GM20431 (cell line): ENCODE data around the gene CNGA2.

Source experiments
- in situ Hi-C: fragments of 300-500 bp; cut with MseI, MboI; formaldehyde crosslinking; loops from one replicate; pipeline ENCODE4 v1.15.0; 2020; ENCODE audit warnings: low sequenced_read_pairs; ENCODE audit not compliant: unreplicated experiment

Gene CNGA2

DNA sequence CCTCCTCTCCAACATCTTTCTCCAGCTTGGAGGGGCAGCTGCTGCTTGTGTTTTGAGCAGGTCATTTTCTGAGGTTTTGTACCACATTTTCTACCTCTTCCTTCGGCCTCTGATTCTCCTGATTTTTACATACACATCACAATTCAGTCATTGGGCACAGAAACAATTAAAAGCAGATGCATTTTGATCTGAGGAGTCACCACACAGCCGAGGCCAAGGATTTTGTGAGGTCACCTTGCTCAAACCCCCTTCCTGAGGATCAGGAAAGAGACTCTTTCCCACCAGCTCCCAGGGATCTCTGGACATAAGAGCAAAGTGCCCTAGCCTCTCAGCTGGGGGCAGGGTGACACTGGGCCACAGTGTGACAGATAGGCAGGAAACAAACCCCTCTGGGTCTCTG is 24.1 kb upstream of the CNGA2 start:
- in situ Hi-C loops: no loop called here

DNA sequence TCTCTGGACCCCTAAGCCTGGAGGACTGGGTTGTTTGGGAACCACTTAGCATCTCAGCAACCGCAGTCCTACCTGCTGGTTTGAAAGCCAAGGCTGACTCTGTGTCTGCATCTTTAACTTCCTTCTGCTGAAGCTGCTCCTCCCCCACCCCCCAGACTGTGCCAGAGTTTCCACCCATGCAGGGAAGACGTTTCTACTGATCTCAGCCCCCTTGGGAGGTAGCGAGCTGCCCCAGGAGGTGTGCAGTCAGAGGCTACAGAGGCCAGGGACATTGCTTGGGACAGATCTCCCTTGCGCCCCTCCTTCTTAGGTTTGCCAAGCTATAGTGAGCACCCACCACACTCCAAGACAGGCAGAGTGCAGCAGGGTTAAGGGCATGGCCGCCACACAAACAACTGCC is 23.4 kb upstream of the CNGA2 start:
- in situ Hi-C loops: no loop called here

DNA sequence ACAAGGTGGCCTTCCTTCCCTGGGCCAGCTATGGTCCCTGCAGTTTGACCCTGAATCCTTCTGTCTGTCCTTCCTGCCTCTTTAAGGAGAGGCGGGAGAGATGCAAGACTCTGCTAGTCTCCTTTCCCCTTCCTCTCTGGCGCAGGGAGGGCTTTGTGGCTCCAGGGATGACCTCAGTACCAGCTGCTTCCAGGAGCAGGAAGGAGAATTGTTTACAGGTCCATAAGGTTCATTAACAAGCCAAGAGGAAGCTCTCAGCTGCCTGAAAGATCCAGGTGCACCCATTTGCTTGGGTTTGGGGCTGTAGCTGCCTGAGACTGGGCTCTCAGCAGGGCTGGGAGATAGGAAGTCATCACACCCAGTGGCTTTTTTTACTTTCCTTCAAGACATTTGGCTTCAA is 22.8 kb upstream of the CNGA2 start:
- in situ Hi-C loops: no loop called here

DNA sequence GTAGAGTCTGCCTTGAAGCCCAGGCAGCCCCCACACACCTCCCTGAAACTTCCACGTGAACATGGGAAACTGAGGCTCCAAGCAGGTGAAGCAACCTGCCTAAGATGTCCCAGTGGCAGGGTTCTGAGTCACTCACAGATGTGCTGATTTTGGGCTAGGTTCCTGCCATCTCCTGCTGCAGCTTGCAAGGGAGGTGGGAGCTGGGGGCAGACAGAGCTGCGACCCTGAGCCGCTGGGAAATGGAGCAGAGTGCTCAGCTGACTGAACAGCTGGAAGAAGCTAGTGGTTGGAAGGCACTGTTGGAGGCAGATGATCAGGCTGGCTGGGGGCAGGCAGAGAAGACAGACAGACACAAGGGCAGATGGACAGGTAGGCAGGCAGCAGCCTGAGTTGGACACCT is 22.3 kb upstream of the CNGA2 start:
- in situ Hi-C loops: no loop called here

DNA sequence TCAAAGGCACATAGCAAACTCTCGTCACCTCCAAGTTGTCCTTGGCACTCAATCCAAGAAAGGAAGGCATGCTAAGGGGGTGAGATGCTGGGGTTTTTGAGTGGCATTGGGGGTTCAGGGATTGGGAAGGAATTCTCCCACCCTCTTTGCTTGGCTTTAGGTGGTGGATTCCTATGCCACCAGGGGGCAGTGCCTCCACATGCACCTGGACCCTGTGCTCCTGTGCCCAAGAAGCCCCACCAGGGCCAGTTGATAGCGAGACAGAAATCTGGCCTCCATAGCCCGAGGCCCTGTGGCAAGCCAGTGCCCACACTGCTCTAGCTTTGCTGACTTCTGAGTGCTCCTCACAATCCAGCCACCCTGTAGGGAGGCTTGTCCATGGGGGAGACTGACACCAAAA is 20.7 kb upstream of the CNGA2 start:
- in situ Hi-C loops: no loop called here

DNA sequence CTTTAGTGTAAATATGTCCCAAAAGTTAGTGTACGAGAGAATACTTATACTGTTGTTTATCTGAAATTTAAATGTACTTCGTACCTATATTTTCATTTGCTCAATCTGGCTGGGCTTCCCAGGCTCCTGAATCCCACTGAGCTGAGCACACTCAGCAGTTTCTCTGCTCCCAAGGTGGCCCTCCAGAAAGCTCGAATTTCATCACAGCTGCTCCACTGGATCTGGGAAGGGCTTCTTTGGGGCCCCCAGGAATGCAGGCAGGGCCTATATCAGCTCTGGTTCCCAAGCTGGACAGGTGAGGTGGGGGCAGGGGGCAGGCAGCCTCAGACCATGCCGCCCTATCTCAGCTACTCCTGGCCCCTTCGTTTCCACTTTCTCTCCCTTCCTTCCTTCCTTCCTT is 20.2 kb upstream of the CNGA2 start:
- in situ Hi-C loops: no loop called here

DNA sequence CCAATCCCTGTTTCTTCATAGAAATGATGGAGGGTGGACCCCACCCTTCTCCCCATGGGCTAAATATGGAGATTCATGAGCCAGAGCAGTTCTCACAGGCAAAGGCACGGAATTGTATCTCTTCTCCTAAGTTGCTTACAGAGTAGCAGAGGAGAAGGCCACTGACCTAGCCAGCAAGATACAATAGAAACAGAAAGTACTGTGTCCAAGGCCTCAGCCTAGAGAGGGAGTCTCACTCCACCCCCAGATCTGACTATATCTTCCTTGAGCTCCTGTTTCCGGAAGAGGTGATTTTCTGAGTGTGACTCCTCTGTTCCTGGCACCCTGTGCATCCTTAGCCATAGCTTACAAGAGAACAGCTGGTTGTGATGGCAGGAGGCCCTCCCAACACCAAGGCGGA is 18.8 kb upstream of the CNGA2 start, which contains the start of gene FATE1:
TSS of gene FATE1 (plus strand) at position 284 of the 400 bp plus-strand sequence. CDS start at position 369, 85 bp downstream.
- in situ Hi-C loops: no loop called here

DNA sequence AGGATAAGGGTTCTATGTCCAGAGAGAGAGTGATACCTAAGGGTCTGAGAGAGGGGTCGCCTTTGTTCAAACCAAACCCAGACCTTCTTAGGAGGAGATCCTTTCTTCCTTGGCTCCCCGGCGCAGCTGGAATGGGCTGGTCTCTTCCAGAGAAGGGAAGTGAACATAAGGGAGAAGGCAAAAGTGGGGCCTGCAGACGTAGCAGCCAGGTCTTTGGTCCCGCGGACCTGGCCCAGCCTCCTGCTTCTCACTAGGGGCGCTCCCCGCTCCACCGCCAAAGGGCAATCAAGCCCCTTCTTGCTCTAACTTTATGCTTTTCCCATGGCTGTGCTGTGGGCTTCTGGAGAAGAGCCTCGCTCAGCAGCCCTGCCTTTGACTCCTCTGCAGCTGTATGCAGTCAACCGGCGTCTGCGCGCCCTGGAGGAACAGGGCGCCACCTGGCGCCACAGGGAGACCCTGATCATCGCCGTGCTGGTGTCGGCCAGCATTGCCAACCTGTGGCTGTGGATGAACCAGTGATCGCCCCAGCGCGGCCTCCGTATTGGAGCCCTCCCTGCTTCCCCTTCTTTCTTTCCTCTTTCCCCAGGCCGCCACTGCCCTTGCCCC is 12.2 kb upstream of the CNGA2 start:
- in situ Hi-C loops: no loop called here

DNA sequence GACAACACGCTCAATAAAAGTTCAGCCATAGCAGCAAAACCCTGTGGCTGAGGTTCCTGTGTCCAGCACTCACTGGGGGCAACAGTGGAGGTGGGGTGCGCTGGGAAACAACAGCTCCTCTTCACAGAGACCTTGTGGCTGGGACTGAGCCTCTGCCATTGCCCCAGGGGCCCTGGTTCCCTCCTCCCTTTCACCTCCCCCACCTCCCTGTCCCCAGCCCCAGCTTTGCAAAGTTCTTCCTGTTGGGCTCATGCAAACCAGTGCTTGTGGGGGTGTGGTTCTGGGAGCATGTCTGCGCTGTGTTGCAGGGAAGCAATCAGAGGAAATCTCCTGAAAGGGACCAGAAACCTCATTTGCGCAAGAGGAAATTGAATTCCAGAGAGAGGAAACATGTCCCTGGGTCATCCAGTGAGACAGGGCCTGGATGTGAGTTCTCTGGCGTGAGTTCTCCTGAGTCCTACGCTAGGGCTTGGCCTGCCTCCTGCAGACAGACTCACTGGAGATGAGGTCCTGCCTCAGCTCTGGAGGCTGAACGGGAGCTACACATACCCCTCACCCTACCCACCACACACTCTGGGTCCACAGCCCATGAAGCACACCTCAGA is 11.3 kb upstream of the CNGA2 start:
- in situ Hi-C loops: no loop called here

DNA sequence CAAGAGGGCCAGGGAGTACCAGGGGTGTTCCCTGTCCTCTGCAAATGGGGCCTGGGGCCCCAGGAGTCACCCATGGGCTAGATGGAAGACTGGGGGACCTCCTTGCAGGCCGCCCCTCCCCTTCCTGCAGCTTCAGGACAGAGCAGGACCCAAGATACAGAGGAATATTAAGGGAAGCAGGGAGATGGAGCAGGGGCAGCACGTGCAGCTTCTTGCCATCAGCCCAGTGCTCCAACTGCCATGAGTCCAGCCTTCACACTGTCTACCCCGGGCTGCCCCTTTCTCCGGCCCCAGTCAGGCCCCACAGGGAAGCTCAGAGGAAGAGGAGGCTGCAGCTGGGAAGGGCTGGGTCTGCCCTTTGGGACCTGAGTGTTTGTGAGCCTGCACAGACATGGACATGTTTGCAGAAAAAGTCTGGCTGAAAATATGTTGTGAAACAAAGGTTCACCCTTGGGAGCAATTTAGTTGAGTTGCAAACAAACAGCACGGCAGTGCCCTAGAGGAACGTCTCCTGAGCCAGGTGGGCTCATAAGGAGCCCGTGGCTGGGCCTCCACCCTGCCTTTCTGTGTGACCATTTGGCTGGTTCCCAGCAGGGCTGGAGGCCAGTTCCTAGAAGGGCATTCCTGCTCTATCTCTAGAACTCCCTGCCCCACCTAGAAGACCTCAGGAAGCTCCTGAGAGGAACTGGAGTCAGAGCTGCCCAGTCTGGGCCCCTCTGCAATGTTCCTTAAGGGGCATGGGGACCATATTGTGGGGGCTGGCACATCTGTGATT is 9.8 kb upstream of the CNGA2 start:
- in situ Hi-C loops: loop anchor here (25.0 kb wide), 1 partner anchor 1088 kb away; no protein-coding TSS in a partner anchor

DNA sequence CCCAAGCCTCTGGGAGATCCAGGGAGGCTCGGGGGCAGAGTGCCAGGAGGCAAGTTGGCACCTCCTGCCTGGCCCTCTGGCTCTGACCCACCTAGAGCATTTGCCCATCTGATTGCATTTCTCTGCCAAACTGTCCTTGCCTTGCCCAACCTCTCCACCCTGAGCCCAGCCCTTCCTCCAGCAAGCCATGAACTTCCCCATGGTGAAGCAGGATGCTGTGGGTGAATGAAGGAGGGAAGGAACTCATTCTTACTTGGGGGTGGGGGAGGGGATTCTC is 9.3 kb upstream of the CNGA2 start:
- in situ Hi-C loops: loop anchor here (25.0 kb wide), 1 partner anchor 1087 kb away; no protein-coding TSS in a partner anchor

DNA sequence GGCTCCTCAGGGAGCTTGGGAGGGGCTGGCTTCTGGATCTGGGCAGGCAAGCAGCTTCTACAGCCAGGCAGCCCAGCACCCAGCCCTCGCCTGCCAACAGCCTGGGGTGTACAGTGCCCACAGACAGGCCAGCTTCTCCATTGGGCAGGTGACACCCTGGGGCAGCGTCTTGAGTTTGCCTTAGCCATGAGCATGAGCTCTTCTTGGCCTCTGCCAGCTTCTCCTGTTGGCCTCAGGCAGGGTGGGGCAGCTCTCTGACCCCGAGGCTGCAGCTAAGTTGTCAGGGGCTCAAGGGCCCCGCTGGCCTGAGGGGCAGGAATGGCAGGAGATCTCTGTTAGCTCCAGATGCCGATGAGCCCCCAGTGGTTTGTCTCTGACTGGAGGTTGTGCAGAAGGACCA is 7.8 kb upstream of the CNGA2 start:
- in situ Hi-C loops: loop anchor here (25.0 kb wide), 1 partner anchor 1086 kb away; no protein-coding TSS in a partner anchor

DNA sequence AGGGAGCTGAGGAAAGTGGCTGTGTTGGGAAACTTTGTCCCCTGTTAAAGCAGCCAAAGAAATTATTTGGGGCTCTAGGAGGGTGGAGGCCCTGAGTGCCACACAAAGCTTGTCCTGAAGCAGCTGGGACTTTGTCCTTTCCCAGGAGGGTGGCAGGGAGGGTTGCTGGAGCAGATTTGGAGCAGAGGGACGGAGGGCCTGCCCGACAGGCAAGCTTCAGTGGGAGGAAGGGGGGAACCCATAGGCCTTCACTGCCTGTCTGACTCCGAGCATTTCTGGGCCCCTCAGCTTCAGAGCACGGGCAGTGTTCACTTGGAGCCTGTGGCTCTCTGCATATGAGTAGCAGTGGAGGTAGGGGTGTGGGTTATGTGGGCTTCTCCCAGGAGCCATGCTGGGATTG is 7.2 kb upstream of the CNGA2 start:
- in situ Hi-C loops: loop anchor here (25.0 kb wide), 1 partner anchor 1085 kb away; no protein-coding TSS in a partner anchor

DNA sequence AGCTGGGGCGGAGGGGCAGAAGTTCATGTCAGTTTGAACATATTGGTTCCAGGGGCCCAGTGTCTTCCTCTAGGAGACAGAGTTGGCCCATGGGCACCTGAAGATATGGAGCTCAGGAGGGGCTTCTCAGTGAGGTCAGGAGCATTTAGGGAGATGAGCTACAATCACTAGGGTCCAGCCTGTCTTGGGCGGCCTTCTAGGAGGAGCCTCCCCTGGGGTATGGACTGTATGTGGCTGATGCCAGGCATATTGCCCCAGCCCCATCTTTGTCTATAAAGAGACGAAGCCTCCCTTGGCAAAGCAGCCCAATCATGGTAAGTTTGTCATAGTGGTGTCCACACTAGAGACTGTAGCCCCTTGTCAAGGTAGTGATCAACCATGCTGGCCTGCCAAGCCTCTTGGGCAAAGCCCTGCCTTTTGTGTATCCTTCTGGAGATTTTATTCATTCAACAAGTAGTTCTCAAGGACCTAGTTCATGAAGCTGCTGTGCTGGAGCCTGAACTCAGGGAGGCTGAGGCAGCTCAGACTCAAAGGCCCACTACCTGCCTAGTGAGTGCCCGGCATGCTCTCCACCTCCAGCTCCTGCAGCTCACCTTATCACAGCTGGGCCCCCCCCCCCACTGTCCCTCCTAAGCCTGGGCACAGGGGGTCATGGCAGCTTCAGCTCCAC is 5.4 kb upstream of the CNGA2 start:
- in situ Hi-C loops: loop anchor here (25.0 kb wide), 1 partner anchor 1083 kb away; no protein-coding TSS in a partner anchor

DNA sequence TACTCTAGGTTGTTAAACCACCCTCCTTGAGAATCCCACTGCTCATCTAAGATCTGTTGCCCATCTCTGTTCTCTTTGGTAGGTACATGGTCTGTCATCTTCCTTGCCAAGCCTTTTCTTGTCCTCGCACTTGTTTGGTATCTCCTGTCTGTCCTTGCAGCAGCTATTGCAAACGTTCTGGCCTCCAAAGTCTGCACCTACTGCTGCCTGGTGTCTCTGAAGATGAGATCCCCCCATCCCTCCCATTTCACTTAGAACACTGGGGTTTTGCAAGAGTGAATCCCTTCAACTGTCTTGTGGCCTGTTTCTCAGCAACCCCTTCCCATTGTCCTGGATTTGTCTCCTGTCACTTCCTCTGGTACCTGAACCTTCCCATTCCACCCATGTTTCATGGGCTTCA is 673 bp downstream of the CNGA2 start:
- in situ Hi-C loops: loop anchor here (25.0 kb wide), 1 partner anchor 1077 kb away; no protein-coding TSS in a partner anchor

DNA sequence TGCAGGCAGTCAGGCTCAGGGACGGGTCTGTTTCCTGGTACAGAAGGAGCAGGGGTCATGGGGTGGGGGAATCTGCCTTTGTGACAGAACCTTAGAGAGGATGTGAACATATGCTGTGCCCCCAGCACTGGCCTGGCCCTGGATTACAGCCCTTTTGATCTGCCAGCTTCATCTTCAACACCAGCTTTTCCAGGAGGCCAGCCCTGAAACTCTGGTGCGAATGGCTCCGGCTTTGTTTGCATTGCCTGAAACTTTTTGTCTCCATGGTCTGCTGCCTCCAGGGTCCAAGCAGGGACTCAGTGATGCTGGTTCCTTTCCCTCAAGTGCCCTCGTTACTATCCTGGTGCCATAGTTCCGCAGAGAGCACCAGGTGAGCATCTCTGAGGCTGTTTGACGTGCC is 2.1 kb downstream of the CNGA2 start:
- in situ Hi-C loops: loop anchor here (25.0 kb wide), 1 partner anchor 1076 kb away; no protein-coding TSS in a partner anchor

DNA sequence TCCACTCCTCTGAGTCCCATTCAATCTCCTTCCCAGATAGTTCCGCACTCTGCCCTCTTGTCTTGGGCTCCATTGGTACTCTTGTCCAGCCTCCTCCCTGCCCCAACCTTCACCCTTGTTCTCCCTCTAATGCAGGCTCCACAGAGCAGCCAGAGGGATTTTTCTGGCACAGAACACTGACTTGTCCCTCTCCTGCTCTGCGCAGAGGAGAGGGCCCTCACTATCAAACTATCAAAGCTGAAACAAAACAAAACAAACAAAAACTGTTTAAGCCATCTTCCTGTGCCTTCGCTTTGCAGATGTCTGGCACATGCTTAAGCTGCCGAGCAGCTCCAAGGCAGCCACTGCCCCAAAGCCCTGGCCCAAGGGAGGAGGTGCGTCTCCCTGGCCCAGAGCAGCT is 2.9 kb downstream of the CNGA2 start:
- in situ Hi-C loops: loop anchor here (25.0 kb wide), 1 partner anchor 1075 kb away; no protein-coding TSS in a partner anchor

DNA sequence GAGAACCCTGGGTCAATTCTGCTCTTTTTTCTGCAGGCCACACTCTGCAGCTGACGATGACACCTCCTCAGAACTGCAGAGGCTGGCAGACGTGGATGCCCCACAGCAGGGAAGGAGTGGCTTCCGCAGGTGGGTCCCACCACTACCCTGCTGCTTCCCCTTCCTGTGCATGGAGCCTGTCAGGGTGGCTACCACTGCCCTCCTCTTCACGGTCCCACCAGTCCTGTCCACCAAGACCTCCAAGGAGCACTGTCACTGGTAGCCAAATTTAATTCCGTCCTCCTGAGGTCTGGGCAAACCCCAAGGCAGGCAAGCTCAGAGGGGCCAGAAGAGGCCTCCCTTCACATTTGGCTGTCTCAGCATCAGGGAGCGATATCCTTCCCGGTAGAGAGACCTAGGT is 4.2 kb downstream of the CNGA2 start:
- in situ Hi-C loops: loop anchor here (25.0 kb wide), 1 partner anchor 1074 kb away; no protein-coding TSS in a partner anchor

DNA sequence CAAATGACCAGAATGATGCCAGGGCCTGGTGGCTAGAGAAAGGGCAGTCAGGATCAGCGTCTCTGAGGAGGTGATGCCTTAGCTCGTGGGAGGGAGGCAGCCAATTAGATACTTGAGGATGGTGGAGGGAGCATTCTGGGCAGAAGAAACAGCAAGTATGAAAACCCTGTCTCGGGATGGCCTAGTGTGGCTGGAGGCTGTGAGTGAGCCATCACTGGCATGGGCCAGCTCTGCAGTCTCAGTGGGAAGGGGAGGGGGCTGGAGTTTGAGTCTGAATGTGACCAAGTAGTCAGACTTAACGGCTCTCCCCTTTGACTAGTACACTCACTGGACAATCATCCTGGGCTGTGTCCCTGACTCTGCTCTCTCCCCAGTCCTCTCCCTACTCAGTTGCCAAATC is 7.1 kb downstream of the CNGA2 start:
- in situ Hi-C loops: loop anchor here (25.0 kb wide), 1 partner anchor 1071 kb away; no protein-coding TSS in a partner anchor

DNA sequence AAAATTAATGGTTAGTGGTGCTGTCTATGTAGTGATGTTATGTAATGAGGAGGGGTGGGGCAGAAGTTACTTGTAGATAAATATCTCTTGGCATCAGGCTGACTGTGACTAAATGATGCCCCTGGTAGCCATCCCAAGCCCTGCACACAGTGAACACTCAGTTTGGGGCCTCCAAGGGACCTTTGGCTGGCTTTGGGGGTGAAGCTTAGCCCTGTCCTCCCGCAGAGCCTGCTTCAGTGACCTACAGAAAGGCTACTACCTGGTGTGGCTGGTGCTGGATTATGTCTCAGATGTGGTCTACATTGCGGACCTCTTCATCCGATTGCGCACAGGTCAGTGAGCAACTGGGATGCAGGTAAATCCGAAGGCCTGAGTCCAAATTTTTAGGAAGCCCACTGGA is 7.8 kb downstream of the CNGA2 start:
- in situ Hi-C loops: loop anchor here (25.0 kb wide), 1 partner anchor 1070 kb away; no protein-coding TSS in a partner anchor
